GM21529 (cell line): ENCODE measurements around the gene TMEM258.

ENCODE experiments used
- ATAC-seq: cut with Tn5 transposase; IDR thresholded peaks from one replicate; pipeline ENCODE4 v1.9.1; 2021; ENCODE audit not compliant: unreplicated experiment

Gene TMEM258

DNA sequence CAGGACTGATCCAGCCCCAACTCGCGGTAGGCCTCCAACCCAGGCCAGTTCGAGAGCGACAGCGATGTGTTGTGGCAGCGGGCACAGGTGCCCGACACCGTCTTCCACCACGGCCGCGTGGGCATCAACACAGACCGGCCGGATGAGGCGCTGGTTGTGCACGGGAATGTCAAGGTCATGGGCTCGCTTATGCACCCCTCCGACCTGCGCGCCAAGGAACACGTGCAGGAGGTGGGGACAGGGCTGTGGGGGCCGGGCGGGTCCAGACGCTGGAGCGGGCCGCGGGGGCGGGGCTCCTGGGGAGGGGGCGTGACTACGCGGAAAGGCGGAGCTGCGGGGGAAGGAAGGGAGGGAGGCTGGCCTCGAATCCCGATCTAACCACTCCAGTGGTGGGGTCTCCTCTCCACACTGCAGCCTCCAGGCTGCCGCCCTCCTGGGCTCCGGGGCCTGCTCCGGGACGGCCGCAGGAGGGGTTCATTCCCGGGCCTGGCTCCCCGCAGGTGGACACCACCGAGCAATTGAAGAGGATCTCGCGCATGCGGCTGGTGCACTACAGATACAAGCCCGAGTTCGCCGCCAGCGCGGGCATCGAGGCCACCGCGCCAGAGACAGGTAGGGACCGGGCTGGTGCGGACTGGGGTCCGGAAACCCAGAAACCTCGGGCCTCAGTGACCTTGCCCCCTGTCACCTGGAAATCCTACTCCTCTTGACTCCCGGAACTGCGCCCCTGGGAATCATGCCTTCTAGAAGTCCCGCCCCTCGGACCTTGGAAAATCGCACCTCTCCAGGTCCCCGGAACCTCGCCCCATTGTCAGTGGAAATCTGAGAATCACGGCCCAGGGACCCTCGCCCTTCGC lies 14.9 kb downstream of the TMEM258 start:
- ATAC-seq = no peak

GRCh38 chr11:61776561-61777075 lies 15.8 kb downstream of the TMEM258 start:
- ATAC-seq = peak; percentile 49

GRCh38 chr11:61775606-61776554 lies 16.5 kb downstream of the TMEM258 start:
- ATAC-seq = no peak

- no peak for ATAC-seq
These were observed 17.3 kb downstream of the TMEM258 start for GRCh38 chr11:61775106-61775505.

DNA sequence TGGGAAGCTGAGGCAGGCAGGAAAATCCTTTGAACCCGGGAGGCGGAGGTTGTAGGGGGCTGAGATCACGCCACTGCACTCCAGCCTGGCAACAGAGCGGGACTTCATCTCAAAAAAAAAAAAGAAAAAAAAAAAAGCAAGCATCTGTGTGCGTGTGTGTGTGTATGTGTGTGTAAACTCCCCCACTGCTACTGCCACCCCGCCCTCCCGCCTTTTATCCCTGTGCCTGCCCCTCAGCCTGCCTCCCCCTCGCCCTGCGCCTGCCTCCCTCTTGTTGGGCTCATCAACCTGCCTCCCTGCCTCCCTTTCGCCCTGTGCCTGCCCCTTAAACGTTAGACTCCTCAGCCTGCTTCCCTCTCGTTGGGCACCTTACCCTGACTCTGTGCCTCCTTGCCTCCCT lies 18.0 kb downstream of the TMEM258 start:
- ATAC-seq = no peak

DNA sequence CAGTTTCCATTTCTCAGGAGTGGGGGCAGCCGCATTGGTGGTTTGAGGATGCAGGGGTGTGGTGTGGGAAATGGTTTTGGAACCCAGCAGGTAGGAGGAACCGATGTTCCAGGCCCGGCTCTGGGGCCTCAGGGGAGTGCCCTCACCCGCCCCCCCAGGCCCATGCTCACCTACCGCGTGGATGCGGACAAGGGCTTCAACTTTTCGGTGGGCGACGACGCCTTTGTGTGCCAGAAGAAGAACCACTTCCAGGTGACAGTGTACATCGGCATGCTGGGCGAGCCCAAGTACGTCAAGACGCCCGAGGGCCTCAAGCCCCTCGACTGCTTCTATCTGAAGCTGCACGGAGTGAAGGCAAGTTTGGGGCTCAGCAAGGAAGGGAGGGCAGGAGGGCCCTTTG lies 18.6 kb downstream of the TMEM258 start:
- no peak for ATAC-seq

- ATAC-seq = no peak
These were observed 19.0 kb downstream of the TMEM258 start for GRCh38 chr11:61773356-61773755.

GRCh38 chr11:61771985-61772455 lies 20.4 kb downstream of the TMEM258 start:
- ATAC-seq = no peak

GRCh38 chr11:61771195-61771894 lies 21.1 kb downstream of the TMEM258 start:
- no peak for ATAC-seq

GRCh38 chr11:61769946-61770683 lies 22.3 kb downstream of the TMEM258 start:
- no peak for ATAC-seq

DNA sequence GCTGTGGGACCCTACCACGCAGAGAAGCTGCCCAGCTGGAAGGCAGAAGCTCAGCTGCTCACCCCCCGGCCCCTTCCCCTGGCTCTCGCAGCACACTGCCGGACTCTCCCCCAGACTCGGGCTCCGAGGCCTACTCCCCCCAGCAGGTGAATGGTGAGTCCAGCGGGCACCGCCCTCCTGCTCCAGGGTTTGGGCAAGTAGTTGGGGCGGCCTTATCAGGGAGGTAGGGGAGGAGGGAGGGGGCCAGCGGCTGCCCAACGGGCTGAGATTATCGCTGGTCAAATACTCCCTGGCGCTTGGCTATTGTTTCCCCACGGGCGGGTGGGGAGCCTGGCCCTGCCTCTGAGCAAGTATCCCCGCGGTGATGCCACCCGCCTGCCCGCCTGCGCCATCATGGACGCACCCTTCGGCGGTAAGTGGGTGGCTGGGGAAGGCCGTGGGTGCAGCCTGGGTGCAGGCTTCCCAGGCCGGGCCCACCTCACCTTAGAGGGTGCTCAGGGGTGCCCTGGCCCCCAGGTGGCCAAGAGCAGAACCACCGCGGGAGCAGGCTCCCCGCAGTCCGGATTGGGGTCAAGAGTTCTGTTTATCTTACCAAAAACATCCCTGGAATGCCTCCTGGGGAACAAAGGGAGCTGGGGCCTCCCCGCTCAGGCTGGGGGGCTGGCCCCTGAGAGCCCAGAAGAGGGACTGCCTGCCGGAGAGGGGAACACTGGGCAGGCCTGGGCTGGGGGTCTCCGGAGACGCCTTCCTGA lies 23.1 kb downstream of the TMEM258 start:
- ATAC-seq = no peak

GRCh38 chr11:61768376-61769076 lies 23.9 kb downstream of the TMEM258 start:
- no peak for ATAC-seq

DNA sequence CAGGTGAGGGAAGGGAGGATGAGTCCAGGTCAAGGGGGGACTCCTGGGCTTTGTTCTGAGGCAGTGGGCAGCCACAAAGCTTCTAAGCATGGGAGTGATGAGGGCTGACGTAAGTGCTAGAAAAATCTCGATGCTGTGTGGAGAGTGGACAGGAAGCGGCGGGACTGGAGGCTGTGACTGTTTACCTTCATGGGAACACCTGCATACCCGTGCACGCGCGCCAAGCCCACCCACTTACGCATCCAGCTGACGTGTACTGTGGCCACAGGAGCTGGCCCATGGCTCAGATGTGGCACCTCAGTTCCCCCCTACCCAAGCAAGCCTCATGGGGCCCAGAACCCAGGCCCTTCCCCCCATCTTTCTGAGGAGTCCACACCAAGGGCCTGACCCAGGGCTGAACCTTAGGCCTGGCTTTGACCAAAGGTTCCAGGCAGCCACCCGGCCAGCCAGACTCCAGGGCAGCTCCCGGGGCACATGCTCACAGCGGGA lies 26.0 kb downstream of the TMEM258 start:
- ATAC-seq = no peak

GRCh38 chr11:61765550-61766253 lies 26.7 kb downstream of the TMEM258 start:
- ATAC-seq = no peak

DNA sequence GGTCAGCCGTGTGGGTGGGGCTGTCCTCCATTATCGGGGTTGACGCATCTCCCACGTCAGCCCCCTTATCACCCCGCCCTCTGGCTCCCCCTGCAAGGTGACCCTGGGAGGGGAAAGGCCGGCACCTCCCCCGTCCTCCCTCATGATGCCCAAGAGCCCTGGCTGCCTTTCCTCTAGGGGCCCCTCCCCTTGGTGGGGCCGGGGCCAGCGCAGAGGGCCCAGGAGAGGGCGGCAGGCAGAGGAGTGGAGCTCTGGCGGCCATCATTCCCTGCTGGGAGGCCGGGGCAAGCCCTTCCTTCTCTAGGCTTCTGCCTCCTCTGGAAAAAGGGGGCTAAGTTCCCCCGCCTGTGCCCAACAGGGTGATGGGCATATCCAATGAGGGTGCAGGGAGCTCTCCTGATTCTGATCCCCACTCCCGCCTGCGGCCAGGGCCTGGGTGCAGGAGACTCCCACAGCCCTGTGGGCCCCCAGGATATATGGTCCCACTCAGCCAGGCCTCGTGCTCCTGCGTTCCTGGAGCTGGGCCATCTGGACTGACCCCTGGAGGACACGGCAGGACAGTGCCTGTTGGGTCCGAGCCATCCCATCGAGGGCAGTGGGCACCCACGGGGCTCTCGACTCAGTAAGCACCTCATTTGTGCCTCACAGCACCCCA lies 27.7 kb downstream of the TMEM258 start:
- no peak for ATAC-seq

GRCh38 chr11:61763930-61764605 lies 28.3 kb downstream of the TMEM258 start:
- no peak for ATAC-seq

DNA sequence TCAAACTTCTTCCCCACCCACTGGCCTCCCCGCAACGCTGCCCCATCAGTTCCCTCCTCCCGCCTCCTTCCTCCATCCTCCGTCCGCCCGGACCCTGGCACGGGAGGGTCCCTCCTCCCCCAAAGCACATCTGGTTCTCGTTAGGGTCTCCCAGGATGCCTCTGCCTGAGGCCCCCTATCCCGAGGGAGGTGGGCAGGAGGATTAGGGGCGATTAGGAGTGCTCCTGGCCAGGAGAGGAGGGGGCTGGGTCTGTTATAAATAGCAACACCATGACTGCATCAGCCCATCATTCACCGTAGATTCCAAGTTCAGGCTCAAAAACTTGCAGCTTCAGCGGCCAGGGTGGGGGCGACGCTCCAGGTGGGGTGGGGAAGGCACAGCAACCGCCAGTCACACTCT lies 29.6 kb downstream of the TMEM258 start:
- ATAC-seq = no peak
